Liver (tissue), 9 donors: ENCODE data around the gene TARS2. TPM values are rescaled to one million over a fixed set of nuclear protein-coding genes. Genes with fewer than 3 reads are reported as not detected.

ENCODE experiments used
- DNase-seq: peaks from one replicate; pipeline ENCODE4 v3.0.0-alpha.2; 2017; ENCODE audit warnings: low spot score
- H3K27ac ChIP-seq, 2 donors: one replicate each; pipeline ENCODE4 v1.7.0; 2013; ENCODE audit warnings: inconsistent platforms in 2 of 2, low read length in 2 of 2, control low read depth in 1 of 2, low read depth in 1 of 2, mild to moderate bottlenecking in 1 of 2
- H3K27me3 ChIP-seq, 4 donors: one replicate each; pipeline versions ENCODE4 v1.6.1 to v1.7.0; 2013; ENCODE audit warnings: low read length in 3 of 4, inconsistent platforms in 1 of 4, mild to moderate bottlenecking in 1 of 4, moderate library complexity in 1 of 4; ENCODE audit not compliant: control insufficient read depth in 4 of 4, insufficient read depth in 4 of 4
- H3K36me3 ChIP-seq, 4 donors: one replicate each; pipeline versions ENCODE4 v1.6.1 to v1.7.0; 2013; ENCODE audit warnings: low read length in 3 of 4, mild to moderate bottlenecking in 3 of 4, low read depth in 1 of 4, moderate library complexity in 1 of 4; ENCODE audit not compliant: control insufficient read depth in 4 of 4, insufficient read depth in 3 of 4
- H3K4me1 ChIP-seq, 4 donors: one replicate each; pipeline versions ENCODE4 v1.6.1 to v1.7.0; 2013; ENCODE audit warnings: low read length in 3 of 4, mild to moderate bottlenecking in 3 of 4, moderate library complexity in 1 of 4; ENCODE audit not compliant: control insufficient read depth in 4 of 4, insufficient read depth in 4 of 4
- H3K4me3 ChIP-seq, 3 donors: one replicate each; pipeline versions ENCODE4 v1.6.1 to v1.7.0; 2013; ENCODE audit warnings: low read length in 3 of 3, control low read depth in 1 of 3, low read depth in 1 of 3, mild to moderate bottlenecking in 1 of 3
- H3K9ac ChIP-seq, 2 donors: one replicate each; pipeline ENCODE4 v1.7.0; 2013; ENCODE audit warnings: low read length in 2 of 2, mild to moderate bottlenecking in 2 of 2, moderate library complexity in 2 of 2, control low read depth in 1 of 2, low read depth in 1 of 2
- H3K9me3 ChIP-seq, 4 donors: one replicate each; pipeline versions ENCODE4 v1.6.1 to v1.7.0; 2013; ENCODE audit warnings: low read length in 3 of 4; ENCODE audit not compliant: control insufficient read depth in 4 of 4
- ATF3 ChIP-seq: IDR thresholded peaks from 2 replicates; pipeline ENCODE4 v1.6.1; 2016; ENCODE audit warnings: antibody characterized with exemption
- CTCF ChIP-seq: fragments of 150-350 bp; IDR thresholded peaks from 2 replicates; pipeline ENCODE4 v1.5.1; 2017; ENCODE audit warnings: improper control_type of control experiment, low read depth, low read length; ENCODE audit not compliant: missing input control
- EGR1 ChIP-seq, 2 donors: IDR thresholded peaks; 2 replicates each; pipeline ENCODE4 v1.6.1; 2016 to 2018; ENCODE audit warnings: antibody characterized with exemption in 2 of 2, low read depth in 2 of 2
- FOXA1 ChIP-seq: IDR thresholded peaks from 2 replicates; pipeline ENCODE4 v1.6.1; 2016; ENCODE audit warnings: antibody characterized with exemption
- GABPA ChIP-seq, 2 donors: IDR thresholded peaks in 1 of 2; conservative IDR thresholded peaks in 1 of 2; 2 replicates each; pipeline ENCODE4 v1.6.1; 2016; ENCODE audit warnings: antibody characterized with exemption in 2 of 2, mild to moderate bottlenecking in 1 of 2, moderate library complexity in 1 of 2
- HNF4A ChIP-seq, 2 donors: conservative IDR thresholded peaks; 2 replicates each; pipeline ENCODE4 v1.6.1; 2016; ENCODE audit warnings: antibody characterized with exemption in 2 of 2, mild to moderate bottlenecking in 2 of 2
- HNF4G ChIP-seq: IDR thresholded peaks from 2 replicates; pipeline ENCODE4 v1.6.1; 2016; ENCODE audit warnings: antibody characterized with exemption
- JUND ChIP-seq, 2 donors: IDR thresholded peaks; 2 replicates each; pipeline ENCODE4 v1.6.1; 2016; ENCODE audit warnings: antibody characterized with exemption in 2 of 2
- NR2F2 ChIP-seq: IDR thresholded peaks from 2 replicates; pipeline ENCODE4 v1.6.1; 2016; ENCODE audit warnings: antibody characterized with exemption
- RAD21 ChIP-seq, 2 donors: IDR thresholded peaks; 2 replicates each; pipeline ENCODE4 v1.6.1; 2016; ENCODE audit warnings: antibody characterized with exemption in 2 of 2, mild to moderate bottlenecking in 2 of 2
- REST ChIP-seq: IDR thresholded peaks from 2 replicates; pipeline ENCODE4 v1.6.1; 2016; ENCODE audit warnings: antibody characterized with exemption, mild to moderate bottlenecking
- RXRA ChIP-seq, 2 donors: IDR thresholded peaks; 2 replicates each; pipeline ENCODE4 v1.6.1; 2017 to 2018; ENCODE audit warnings: antibody characterized with exemption in 2 of 2, mild to moderate bottlenecking in 1 of 2
- SP1 ChIP-seq: IDR thresholded peaks from 2 replicates; pipeline ENCODE4 v1.6.1; 2018; ENCODE audit warnings: antibody characterized with exemption, mild to moderate bottlenecking
- TAF1 ChIP-seq: conservative IDR thresholded peaks from 2 replicates; pipeline ENCODE4 v1.6.1; 2016; ENCODE audit warnings: antibody characterized with exemption, mild to moderate bottlenecking
- YY1 ChIP-seq: IDR thresholded peaks from 2 replicates; pipeline ENCODE4 v1.6.1; 2016; ENCODE audit warnings: antibody characterized with exemption, mild to moderate bottlenecking
- WGBS: extraction: QIAGEN DNeasy Blood & Tissue Kit; methylation state at CpG from one replicate; pipeline ENCODE4 v1.1.7; 2013; 5-methylcytosine and 5-hydroxymethylcytosine counted together
- polyA plus RNA-seq, 2 donors: library from polyadenylated mRNA; stranded (reverse) in 1 of 2; unstranded in 1 of 2; fragments of 200-250 nt in 1 of 2; fragments of >200 nt in 1 of 2; fragmentation: Nextera tagmentation in 1 of 2; extraction: Ambion mirVana in 1 of 2; gene quantifications; one replicate each; pipeline versions ENCODE4 v1.2.1 to v1.2.3, GENCODE V29; 2013 to 2015
- total RNA-seq, 2 donors: library from RNA; depleted of rRNA; stranded (reverse); fragments of >200 nt; gene quantifications; one replicate each; pipeline ENCODE4 v1.2.3, GENCODE V29; 2014
- donor health status: healthy.
- donor health status: healthy.
- donor health status: healthy.
- donor health status: healthy.
- donor health status: healthy.

TARS2 gene
- total and polyA plus RNA-seq, 4 donors = 10.9 to 20.8 (median 18.6) TPM

- Histone ChIP-seq H3K4me3 (peak overlapping the region in 2 of 3 donors; percentile 52 to 68), H3K9ac (peak overlapping the region in 1 of 2 donors; percentile 12), H3K27me3 (no peaks in the 10 kb centered on the region), H3K9me3 (no peaks in the 10 kb centered on the region), H3K36me3 (peaks cover 0 to 1% (median 0%) of the 10 kb centered on the region in 4 donors), H3K4me1 (peaks cover 14 to 40% (median 26%) of the 10 kb centered on the region in 4 donors), H3K27ac (peak overlapping the region; percentile 80 to 86)
- TF ChIP-seq FOXA1 (no peak), REST (no peak), RXRA (IDR thresholded peaks at IDR 0.05) (no peak), TAF1 (no peak)
- no peak for DNase-seq
- WGBS = 69% methylated on average over 22 of the region's 22 CpGs
Measured at GRCh38 chr1:150550222-150551050, 63.2 kb downstream of the TARS2 start.

GRCh38 chr1:150551051-150551783 lies 64.0 kb downstream of the TARS2 start:
- peaks cover 14 to 40% (median 26%) of the 10 kb centered on the region in 4 donors for H3K4me1 ChIP-seq
- H3K9me3 ChIP-seq = no peaks in the 10 kb centered on the region
- H3K4me3 ChIP-seq = no peak overlapping the region
- TF ChIP-seq HNF4G = no peak
- TF ChIP-seq JUND (IDR thresholded peaks at IDR 0.05) = no peak
- no peak for TF ChIP-seq HNF4A (conservative IDR thresholded peaks at IDR 0.05)
- no peak for TF ChIP-seq RAD21 (IDR thresholded peaks at IDR 0.05)
- TF ChIP-seq ATF3 = no peak
- no peak for TF ChIP-seq TAF1
- no peak for TF ChIP-seq NR2F2
- H3K27ac ChIP-seq = peak overlapping the region; percentile 80
- H3K27me3 ChIP-seq = no peaks in the 10 kb centered on the region
- H3K9ac ChIP-seq = peak overlapping the region in 1 of 2 donors; percentile 12
- DNase-seq = no peak
- WGBS = 81% methylated on average over 11 of the region's 11 CpGs
- peaks cover 0 to 8% (median 4%) of the 10 kb centered on the region in 4 donors for H3K36me3 ChIP-seq

- 58% methylated on average over 1 of the region's 1 CpG for WGBS
- TF ChIP-seq HNF4A (conservative IDR thresholded peaks at IDR 0.05) (no peak), TAF1 (no peak), FOXA1 (no peak), JUND (IDR thresholded peaks at IDR 0.05) (no peak), SP1 (no peak), REST (no peak), NR2F2 (no peak), HNF4G (no peak), ATF3 (no peak), GABPA (IDR thresholded peaks at IDR 0.05 in 1 of 2, conservative IDR thresholded peaks at IDR 0.05 in 1 of 2) (no peak), CTCF (no peak), EGR1 (IDR thresholded peaks at IDR 0.05; ENCODE audit: low read depth in 2 of 2) (no peak), YY1 (no peak)
Measured at GRCh38 chr1:150551784-150552127, 64.5 kb downstream of the TARS2 start.

More at GRCh38 chr1:150551784-150552127, 64.5 kb downstream of the TARS2 start:
- Histone ChIP-seq H3K4me3 (no peak overlapping the region), H3K9ac (no peak overlapping the region), H3K27me3 (no peaks in the 10 kb centered on the region), H3K27ac (peak overlapping the region; percentile 80), H3K4me1 (peaks cover 14 to 40% (median 26%) of the 10 kb centered on the region in 4 donors), H3K36me3 (peaks cover 0 to 11% (median 4%) of the 10 kb centered on the region in 4 donors), H3K9me3 (no peaks in the 10 kb centered on the region)
- DNase-seq = no peak
